ENCODE results near the gene GTPBP8.
A peak's percentile ranks its signal among the peaks of the same experiment; 100 is the strongest.
"Not testable (repeated sequence)": the region's sequence is repeated elsewhere in the genome, so short reads cannot be mapped to it uniquely, and the experiment has no call there.

The GTPBP8 gene

GRCh38 chr3:113002037-113002436 is 11.3 kb downstream of the GTPBP8 start:
- no peak for DNase-seq

- DNase-seq: no peak
Measured at GRCh38 chr3:113002679-113003078, 11.9 kb downstream of the GTPBP8 start.

GRCh38 chr3:113005611-113006010 is 14.8 kb downstream of the GTPBP8 start:
- no peak for DNase-seq

GRCh38 chr3:113006359-113007056 is 15.7 kb downstream of the GTPBP8 start:
- no peak for DNase-seq

GRCh38 chr3:113008117-113008516 is 17.3 kb downstream of the GTPBP8 start:
- DNase-seq: no peak

- no peak for DNase-seq
Measured at GRCh38 chr3:113013593-113013992, 22.8 kb downstream of the GTPBP8 start.

- DNase-seq: no peak
Measured at GRCh38 chr3:113018536-113019181, 27.9 kb downstream of the GTPBP8 start.

- DNase-seq: peak; percentile 88
Measured at GRCh38 chr3:113019182-113020137, 28.7 kb downstream of the GTPBP8 start.

- no peak for DNase-seq
Measured at GRCh38 chr3:113021471-113021870, 30.7 kb downstream of the GTPBP8 start.

- DNase-seq: no peak
Measured at GRCh38 chr3:113034011-113034410, 43.2 kb downstream of the GTPBP8 start.

GRCh38 chr3:113035387-113035982 is 44.7 kb downstream of the GTPBP8 start:
- peak; percentile 39 for DNase-seq

- DNase-seq: no peak
Measured at GRCh38 chr3:113038328-113038727, 47.5 kb downstream of the GTPBP8 start.

- no peak for DNase-seq
Measured at GRCh38 chr3:113039546-113039945, 48.8 kb downstream of the GTPBP8 start.

- no peak for DNase-seq
Measured at GRCh38 chr3:113040231-113040630, 49.4 kb downstream of the GTPBP8 start.

- no peak for DNase-seq
Measured at GRCh38 chr3:113043686-113044085, 52.9 kb downstream of the GTPBP8 start.

- not testable (repeated sequence) for DNase-seq
Measured at GRCh38 chr3:113046186-113046965, 55.6 kb downstream of the GTPBP8 start.

GRCh38 chr3:113051302-113051711 is 60.5 kb downstream of the GTPBP8 start:
- DNase-seq: peak; percentile 94
